Measurements from ENCODE around the gene TRIM7.

TRIM7 gene

GRCh38 chr5:181204826-181205760 is at the start of gene TRIM7:
Gene TRIM7 (minus strand): TSS chr5:181205196. CDS start chr5:181205110, 86 bp downstream.
- no peak for DNase-seq

GRCh38 chr5:181248277-181248676 is 43.3 kb upstream of the TRIM7 start:
- no peak for DNase-seq

GRCh38 chr5:181246276-181247049 is 41.5 kb upstream of the TRIM7 start:
- DNase-seq: peak; percentile 87

GRCh38 chr5:181245427-181246275 is 40.7 kb upstream of the TRIM7 start:
- no peak for DNase-seq

GRCh38 chr5:181243564-181244343 is 38.8 kb upstream of the TRIM7 start, which contains the start of gene RACK1:
Gene RACK1 (minus strand): TSS chr5:181243906. CDS start chr5:181243800, 106 bp downstream.
- DNase-seq: peak; percentile 93

- DNase-seq: no peak
Measured at GRCh38 chr5:181243018-181243563, 38.1 kb upstream of the TRIM7 start.

- DNase-seq: no peak
Measured at GRCh38 chr5:181242031-181242451, 37.0 kb upstream of the TRIM7 start.

- DNase-seq: peak; percentile 89
Measured at GRCh38 chr5:181241393-181241975, 36.5 kb upstream of the TRIM7 start.

GRCh38 chr5:181239062-181239663 is 34.2 kb upstream of the TRIM7 start:
- DNase-seq: no peak

- DNase-seq: no peak
Measured at GRCh38 chr5:181237729-181238385, 32.9 kb upstream of the TRIM7 start.

- no peak for DNase-seq
Measured at GRCh38 chr5:181236954-181237641, 32.1 kb upstream of the TRIM7 start.

- DNase-seq: no peak
Measured at GRCh38 chr5:181236471-181236870, 31.5 kb upstream of the TRIM7 start.

GRCh38 chr5:181235689-181236366 is 30.8 kb upstream of the TRIM7 start:
- DNase-seq: no peak

GRCh38 chr5:181235323-181235688 is 30.3 kb upstream of the TRIM7 start:
- DNase-seq: no peak

GRCh38 chr5:181234455-181235306 is 29.7 kb upstream of the TRIM7 start:
- no peak for DNase-seq

GRCh38 chr5:181233801-181234454 is 28.9 kb upstream of the TRIM7 start:
- no peak for DNase-seq

- no peak for DNase-seq
Measured at GRCh38 chr5:181233088-181233800, 28.2 kb upstream of the TRIM7 start.
